ENCODE results near the gene HSPA1L.

HSPA1L gene

DNA sequence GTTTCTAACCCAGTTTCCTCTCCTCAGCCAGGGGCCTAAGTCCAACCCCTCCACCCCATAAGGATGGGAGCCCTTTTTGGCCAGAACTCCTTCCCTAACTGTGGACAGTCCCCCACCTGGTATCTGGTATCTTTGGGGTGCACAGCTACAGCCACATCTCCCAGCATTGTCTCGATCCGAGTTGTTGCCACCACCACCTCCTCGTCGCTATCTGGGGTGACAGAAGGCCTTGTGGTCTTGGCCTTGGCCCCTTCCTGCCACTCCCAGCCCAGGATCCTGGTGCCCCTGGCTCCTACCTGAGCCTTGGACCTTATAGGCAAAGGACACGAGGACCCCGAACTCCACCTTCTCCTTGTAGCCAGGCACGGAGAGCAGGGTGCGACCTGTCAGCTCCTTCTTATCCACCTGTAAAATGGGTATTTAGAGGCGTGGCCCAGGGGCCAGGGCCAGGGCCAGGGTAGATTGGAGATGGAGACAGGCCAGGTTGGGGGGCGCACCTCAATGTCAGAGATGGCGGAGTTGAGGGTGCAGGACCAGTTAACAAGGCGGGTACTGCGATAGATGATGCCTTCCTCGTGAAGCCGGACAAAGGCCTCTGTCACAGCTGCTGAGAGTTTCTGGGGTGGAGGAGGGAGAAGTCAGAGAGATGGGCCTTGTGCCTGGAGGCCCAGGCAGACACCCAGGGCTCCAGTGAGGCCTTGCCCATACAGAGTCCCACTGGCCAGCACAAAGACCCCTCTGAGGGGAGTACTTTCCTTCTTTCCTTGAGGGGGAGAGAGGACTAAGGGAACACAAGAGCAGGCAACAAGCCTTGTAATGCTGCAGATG lies 30.8 kb downstream of the HSPA1L start:
- no peak for TF ChIP-seq TAF1 (IDR thresholded peaks at IDR 0.05; ENCODE audit: borderline replicate concordance, insufficient read depth, low read length)
- TF ChIP-seq SIN3A (IDR thresholded peaks at IDR 0.05; ENCODE audit: borderline replicate concordance, insufficient read depth, low read length): no peak

DNA sequence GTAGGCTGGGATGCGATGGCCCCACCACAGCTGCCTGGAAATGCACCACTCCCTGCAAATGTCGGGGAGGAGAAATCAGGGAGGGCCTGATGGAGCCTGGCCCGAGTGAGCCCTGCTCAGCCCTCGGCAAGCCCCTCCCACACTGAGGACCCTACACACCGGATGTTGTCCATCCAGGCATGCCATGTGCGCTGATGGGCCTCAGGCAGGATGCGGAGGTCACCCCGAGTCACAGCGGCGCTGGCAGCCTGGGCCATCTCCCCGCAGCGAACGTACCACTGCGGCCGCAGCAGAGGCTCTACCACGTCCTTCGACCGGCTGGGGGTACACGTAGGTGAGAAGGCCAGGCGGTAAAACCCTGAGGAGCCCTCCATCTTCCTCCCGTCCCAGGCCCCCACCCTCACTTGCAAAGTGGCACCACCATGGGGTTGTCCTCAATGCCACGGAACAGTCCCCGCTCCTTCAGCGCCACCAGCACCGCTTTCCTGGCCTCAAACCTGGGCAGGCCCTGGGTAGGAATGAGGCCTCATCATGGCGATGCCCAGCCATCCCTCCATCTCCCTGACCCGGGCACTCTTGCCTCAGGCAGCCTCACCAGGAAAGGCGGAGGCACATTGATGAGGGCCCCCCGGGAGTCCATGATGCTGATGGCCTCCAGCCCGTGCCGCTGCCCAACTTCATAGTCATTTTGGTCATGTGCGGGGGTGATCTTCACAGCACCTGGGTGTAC lies 32.8 kb downstream of the HSPA1L start:
- no peak for TF ChIP-seq FOXP2 (optimal IDR thresholded peaks at IDR 0.05; ENCODE audit: borderline replicate concordance, extremely low read depth, extremely low read length, insufficient read depth)
- TF ChIP-seq, protein P1, sequence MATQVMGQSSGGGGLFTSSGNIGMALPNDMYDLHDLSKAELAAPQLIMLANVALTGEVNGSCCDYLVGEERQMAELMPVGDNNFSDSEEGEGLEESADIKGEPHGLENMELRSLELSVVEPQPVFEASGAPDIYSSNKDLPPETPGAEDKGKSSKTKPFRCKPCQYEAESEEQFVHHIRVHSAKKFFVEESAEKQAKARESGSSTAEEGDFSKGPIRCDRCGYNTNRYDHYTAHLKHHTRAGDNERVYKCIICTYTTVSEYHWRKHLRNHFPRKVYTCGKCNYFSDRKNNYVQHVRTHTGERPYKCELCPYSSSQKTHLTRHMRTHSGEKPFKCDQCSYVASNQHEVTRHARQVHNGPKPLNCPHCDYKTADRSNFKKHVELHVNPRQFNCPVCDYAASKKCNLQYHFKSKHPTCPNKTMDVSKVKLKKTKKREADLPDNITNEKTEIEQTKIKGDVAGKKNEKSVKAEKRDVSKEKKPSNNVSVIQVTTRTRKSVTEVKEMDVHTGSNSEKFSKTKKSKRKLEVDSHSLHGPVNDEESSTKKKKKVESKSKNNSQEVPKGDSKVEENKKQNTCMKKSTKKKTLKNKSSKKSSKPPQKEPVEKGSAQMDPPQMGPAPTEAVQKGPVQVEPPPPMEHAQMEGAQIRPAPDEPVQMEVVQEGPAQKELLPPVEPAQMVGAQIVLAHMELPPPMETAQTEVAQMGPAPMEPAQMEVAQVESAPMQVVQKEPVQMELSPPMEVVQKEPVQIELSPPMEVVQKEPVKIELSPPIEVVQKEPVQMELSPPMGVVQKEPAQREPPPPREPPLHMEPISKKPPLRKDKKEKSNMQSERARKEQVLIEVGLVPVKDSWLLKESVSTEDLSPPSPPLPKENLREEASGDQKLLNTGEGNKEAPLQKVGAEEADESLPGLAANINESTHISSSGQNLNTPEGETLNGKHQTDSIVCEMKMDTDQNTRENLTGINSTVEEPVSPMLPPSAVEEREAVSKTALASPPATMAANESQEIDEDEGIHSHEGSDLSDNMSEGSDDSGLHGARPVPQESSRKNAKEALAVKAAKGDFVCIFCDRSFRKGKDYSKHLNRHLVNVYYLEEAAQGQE (IDR thresholded peaks at IDR 0.05; ENCODE audit: insufficient read depth in 1 of 2, low read depth in 2 of 2, low read length in 2 of 2): no peak
- no peak for TF ChIP-seq TAF1 (IDR thresholded peaks at IDR 0.05; ENCODE audit: borderline replicate concordance, insufficient read depth, low read length)
- no peak for TF ChIP-seq POLR2AphosphoS5 (IDR thresholded peaks at IDR 0.05; ENCODE audit: low read depth, low read length)
- TF ChIP-seq SIN3A (IDR thresholded peaks at IDR 0.05; ENCODE audit: borderline replicate concordance, insufficient read depth, low read length): no peak

DNA sequence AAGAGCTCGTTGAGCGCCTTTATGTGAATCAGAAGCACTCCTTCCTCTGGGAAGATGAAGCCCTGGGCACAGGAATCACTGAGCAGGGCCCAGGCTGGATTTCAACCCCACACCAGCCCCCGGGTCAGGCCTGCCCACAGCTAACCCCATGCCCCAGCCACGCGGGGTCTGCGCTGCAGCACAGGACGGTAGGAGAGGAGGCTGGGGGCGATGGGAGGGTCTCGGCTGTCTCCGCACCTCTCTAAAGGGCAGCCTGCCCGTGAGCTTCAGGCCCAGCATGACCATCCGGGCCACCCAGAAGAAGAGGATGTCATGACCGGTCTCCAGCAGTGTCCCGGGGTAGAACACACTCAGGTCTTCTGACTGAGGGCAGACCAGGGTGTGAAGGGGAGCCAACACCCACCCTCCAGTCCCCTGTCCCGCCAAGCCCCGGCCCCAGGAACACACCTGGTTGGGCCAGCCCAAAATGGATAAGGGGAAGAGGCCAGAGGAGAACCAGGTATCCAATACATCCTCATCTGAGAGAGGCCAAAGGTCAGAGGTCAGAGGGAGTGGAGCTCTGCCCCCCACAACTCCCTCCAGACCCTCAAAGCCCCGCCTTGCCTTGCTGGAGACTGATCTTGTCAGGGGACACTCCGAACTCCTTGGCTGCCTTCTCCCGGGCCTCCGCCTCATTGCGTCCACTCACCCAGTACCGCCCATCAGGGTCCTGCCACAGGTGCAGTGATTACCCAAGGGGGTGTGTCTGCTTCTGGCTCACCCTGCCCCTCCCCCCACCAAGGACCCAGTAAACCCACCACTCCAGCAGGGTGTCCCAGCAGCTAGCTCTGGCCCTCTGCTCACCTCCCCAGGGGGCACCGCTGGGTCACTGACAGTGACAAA lies 33.6 kb downstream of the HSPA1L start:
- no peak for TF ChIP-seq TAF1 (IDR thresholded peaks at IDR 0.05; ENCODE audit: borderline replicate concordance, insufficient read depth, low read length)
- no peak for TF ChIP-seq SIN3A (IDR thresholded peaks at IDR 0.05; ENCODE audit: borderline replicate concordance, insufficient read depth, low read length)
- TF ChIP-seq, protein P1 (IDR thresholded peaks at IDR 0.05; ENCODE audit: insufficient read depth in 1 of 2, low read depth in 2 of 2, low read length in 2 of 2): no peak
- no peak; the same call in 1 of the 2 replicates for TF ChIP-seq POLR2AphosphoS5 (IDR thresholded peaks at IDR 0.05; ENCODE audit: low read depth, low read length)
- TF ChIP-seq FOXP2 (optimal IDR thresholded peaks at IDR 0.05; ENCODE audit: borderline replicate concordance, extremely low read depth, extremely low read length, insufficient read depth): no peak

DNA sequence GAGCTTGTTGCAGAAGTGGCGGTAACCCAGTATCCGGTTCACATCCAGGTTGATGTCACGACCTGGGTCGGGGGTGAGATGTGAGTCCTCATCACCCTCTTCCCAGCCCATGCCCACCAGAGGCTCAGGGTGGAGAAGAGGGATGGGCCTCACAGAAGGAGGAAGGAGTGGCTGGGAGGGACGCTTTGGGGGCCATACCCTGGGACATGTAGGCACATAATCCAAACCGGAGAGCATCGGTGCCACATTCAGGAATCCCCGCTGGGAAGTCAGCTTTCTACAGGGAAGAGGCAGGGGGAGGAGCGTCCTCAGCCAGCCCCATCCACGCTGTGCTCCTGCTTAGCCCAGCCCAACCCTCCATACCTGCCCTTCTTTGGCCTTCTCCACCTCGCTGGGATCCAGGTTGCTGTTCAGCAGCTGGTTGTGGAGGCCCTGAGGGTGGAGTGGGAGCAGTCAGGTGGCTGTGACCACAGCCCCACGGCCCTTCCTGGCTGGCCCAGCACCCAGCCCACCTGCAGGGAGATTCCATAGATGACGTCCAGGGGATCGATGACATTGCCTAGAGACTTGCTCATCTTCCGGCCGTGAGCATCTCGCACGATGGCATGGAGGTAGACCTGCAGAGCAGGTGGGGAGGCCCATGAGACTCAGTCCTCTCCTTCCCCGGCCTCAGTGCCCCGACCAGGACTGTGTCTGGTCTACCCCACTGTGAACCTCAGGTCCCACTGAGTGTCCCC lies 34.4 kb downstream of the HSPA1L start:
- TF ChIP-seq SIN3A (IDR thresholded peaks at IDR 0.05; ENCODE audit: borderline replicate concordance, insufficient read depth, low read length) (no peak), TAF1 (IDR thresholded peaks at IDR 0.05; ENCODE audit: borderline replicate concordance, insufficient read depth, low read length) (no peak), FOXP2 (optimal IDR thresholded peaks at IDR 0.05; ENCODE audit: borderline replicate concordance, extremely low read depth, extremely low read length, insufficient read depth) (no peak), POLR2AphosphoS5 (IDR thresholded peaks at IDR 0.05; ENCODE audit: low read depth, low read length) (no peak)
- TF ChIP-seq, protein P1 (IDR thresholded peaks at IDR 0.05; ENCODE audit: insufficient read depth in 1 of 2, low read depth in 2 of 2, low read length in 2 of 2): no peak
